IPS-18a (cell line): ENCODE results near the gene TMEM222.
A peak's percentile ranks its signal among the peaks of the same experiment; 100 is the strongest.

Experiments
- H3K27ac ChIP-seq: one replicate; pipeline ENCODE4 v1.5.1; 2013; ENCODE audit warnings: low read length
- H3K27me3 ChIP-seq: one replicate; pipeline ENCODE4 v1.6.1; 2013; ENCODE audit warnings: mild to moderate bottlenecking, low read length; ENCODE audit not compliant: control insufficient read depth, insufficient read depth
- H3K36me3 ChIP-seq: one replicate; pipeline ENCODE4 v1.6.1; 2013; ENCODE audit warnings: low read depth, low read length; ENCODE audit not compliant: control insufficient read depth
- H3K4me1 ChIP-seq: one replicate; pipeline ENCODE4 v1.6.1; 2013; ENCODE audit warnings: low read depth, low read length; ENCODE audit not compliant: control insufficient read depth
- H3K4me3 ChIP-seq: one replicate; pipeline ENCODE4 v1.5.1; 2013; ENCODE audit warnings: low read length
- H3K9ac ChIP-seq: one replicate; pipeline ENCODE4 v1.6.1; 2013; ENCODE audit warnings: mild to moderate bottlenecking, low read length, moderate library complexity
- H3K9me3 ChIP-seq: one replicate; pipeline ENCODE4 v1.6.1; 2013; ENCODE audit warnings: low read depth, low read length; ENCODE audit not compliant: control insufficient read depth

Gene TMEM222

GRCh38 chr1:27307874-27308598 lies 13.9 kb upstream of the TMEM222 start:
- no peak overlapping the region for H3K9ac ChIP-seq
- H3K9me3 ChIP-seq: no peaks in the 10 kb centered on the region
- no peaks in the 10 kb centered on the region for H3K27me3 ChIP-seq
- no peaks in the 10 kb centered on the region for H3K36me3 ChIP-seq
- no peak overlapping the region for H3K4me3 ChIP-seq
- H3K4me1 ChIP-seq: peaks cover 21% of the 10 kb centered on the region
- peak overlapping the region; percentile 63 for H3K27ac ChIP-seq

DNA sequence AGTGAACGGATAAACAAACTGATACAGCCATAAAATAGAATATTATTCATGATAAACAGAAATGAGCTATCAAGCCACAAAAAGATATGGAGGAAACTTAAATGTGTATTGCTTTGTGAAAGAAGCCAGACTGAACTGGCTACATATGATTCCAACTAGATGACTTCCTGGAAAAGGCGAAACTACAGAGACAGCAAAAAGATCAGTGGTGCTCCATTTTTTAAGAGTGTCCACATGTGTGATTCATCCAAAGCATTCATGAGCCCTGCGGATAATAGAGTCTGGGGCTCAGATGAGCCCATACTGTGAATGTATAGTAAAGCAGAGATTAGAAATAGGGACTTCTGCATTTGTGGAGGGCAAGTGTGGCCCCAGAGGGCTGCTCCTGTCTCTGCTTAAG lies 7.8 kb upstream of the TMEM222 start:
- H3K4me1 ChIP-seq: no peaks in the 10 kb centered on the region
- no peak overlapping the region for H3K27ac ChIP-seq
- H3K4me3 ChIP-seq: no peak overlapping the region
- no peaks in the 10 kb centered on the region for H3K36me3 ChIP-seq
- H3K9ac ChIP-seq: no peak overlapping the region
- no peaks in the 10 kb centered on the region for H3K27me3 ChIP-seq
- H3K9me3 ChIP-seq: no peaks in the 10 kb centered on the region

DNA sequence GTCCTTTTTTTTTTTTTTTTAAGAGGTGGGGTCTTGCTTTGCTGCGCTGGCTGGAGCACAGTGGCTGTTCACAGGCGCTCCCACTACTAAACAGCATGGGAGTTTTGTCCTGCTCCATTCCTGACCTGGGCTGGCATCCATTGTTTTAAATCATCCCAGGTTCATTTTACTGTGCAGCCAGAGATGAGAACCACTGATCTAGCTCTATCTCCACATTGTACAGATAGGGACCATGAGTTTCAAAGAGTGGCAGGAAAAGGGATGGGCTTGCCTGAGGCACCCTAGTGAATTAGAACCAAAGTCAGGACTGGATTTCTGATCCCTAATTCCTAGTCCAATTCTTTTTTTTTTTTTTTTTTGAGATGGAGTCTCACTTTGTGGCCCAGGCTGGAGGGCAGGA lies 7.2 kb upstream of the TMEM222 start:
- H3K27me3 ChIP-seq: no peaks in the 10 kb centered on the region
- H3K9me3 ChIP-seq: no peaks in the 10 kb centered on the region
- no peaks in the 10 kb centered on the region for H3K36me3 ChIP-seq
- H3K4me1 ChIP-seq: no peaks in the 10 kb centered on the region
- H3K27ac ChIP-seq: no peak overlapping the region
- H3K4me3 ChIP-seq: no peak overlapping the region
- no peak overlapping the region for H3K9ac ChIP-seq

GRCh38 chr1:27316860-27317259 lies 5.1 kb upstream of the TMEM222 start:
- H3K4me3 ChIP-seq: no peak overlapping the region
- H3K27me3 ChIP-seq: no peaks in the 10 kb centered on the region
- no peaks in the 10 kb centered on the region for H3K36me3 ChIP-seq
- H3K9me3 ChIP-seq: no peaks in the 10 kb centered on the region
- H3K9ac ChIP-seq: no peak overlapping the region
- H3K27ac ChIP-seq: no peak overlapping the region
- no peaks in the 10 kb centered on the region for H3K4me1 ChIP-seq

DNA sequence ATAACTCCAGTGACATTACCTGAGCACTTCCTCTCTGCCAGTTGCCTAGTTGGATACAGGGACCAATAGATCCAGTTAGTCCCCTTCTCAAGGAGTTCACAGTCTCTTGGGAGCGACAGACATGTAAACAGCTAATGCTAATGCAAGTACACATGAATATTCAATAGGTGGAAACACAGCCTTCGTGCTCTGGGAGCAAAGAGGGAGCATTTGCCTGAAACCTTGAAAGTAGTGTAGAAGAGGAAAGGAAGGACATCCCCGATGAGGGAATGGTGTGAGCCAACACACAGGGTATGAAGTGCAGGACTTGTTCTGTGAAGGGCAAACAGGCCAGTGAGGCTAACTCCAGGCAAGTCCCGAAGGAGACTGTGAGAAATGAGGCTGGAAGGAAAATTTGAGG lies 3.8 kb upstream of the TMEM222 start:
- Histone ChIP-seq H3K27ac (no peak overlapping the region), H3K9me3 (no peaks in the 10 kb centered on the region), H3K9ac (no peak overlapping the region), H3K4me3 (no peak overlapping the region), H3K27me3 (no peaks in the 10 kb centered on the region), H3K4me1 (no peaks in the 10 kb centered on the region), H3K36me3 (no peaks in the 10 kb centered on the region)

- Histone ChIP-seq H3K27ac (no peak overlapping the region), H3K9me3 (no peaks in the 10 kb centered on the region), H3K27me3 (no peaks in the 10 kb centered on the region), H3K4me1 (no peaks in the 10 kb centered on the region), H3K4me3 (no peak overlapping the region), H3K9ac (no peak overlapping the region), H3K36me3 (no peaks in the 10 kb centered on the region)
Observed at GRCh38 chr1:27318596-27318995, 3.4 kb upstream of the TMEM222 start.

DNA sequence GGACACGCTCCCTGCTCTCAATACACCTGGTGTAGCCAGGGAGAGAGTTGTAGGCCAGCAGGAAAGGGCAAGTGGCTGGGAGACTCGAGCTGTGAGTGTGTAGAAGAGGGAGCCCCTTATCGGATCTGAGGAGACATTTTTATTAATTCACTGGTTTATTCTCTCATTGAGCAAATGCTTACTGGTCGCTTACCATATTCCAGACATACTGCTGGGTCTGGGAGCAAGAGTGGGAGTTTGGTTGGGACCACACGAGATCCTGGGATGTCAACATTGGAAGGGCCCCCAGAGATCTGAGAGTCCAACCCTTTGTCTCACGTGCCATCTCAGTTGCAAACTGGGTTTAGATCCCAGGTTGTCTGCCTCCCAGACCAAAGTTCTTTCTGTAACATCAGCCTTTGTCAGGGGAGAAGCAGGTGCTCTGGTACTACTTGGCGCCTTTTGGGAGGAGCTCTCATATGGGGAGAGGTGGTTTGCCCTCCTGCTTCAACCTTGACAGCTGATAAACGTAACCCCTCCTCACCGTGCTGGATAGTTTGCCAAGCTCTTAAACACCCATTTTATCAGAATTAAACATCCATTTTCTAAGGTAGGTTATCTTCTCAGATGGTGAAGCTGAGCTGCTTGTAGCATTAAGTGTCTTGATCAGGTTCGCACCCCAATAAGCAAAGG lies 742 bp downstream of the TMEM222 start:
- Histone ChIP-seq H3K9me3 (no peaks in the 10 kb centered on the region), H3K4me3 (peak overlapping the region; percentile 99), H3K9ac (peak overlapping the region; percentile 96), H3K27ac (peak overlapping the region; percentile 91), H3K4me1 (no peaks in the 10 kb centered on the region), H3K27me3 (no peaks in the 10 kb centered on the region), H3K36me3 (peaks cover 24% of the 10 kb centered on the region)

- Histone ChIP-seq H3K9me3 (no peaks in the 10 kb centered on the region), H3K27me3 (no peaks in the 10 kb centered on the region), H3K4me3 (no peak overlapping the region), H3K4me1 (no peaks in the 10 kb centered on the region), H3K36me3 (peaks cover 24% of the 10 kb centered on the region), H3K9ac (no peak overlapping the region), H3K27ac (no peak overlapping the region)
Observed at GRCh38 chr1:27325286-27325685, 3.3 kb downstream of the TMEM222 start.

GRCh38 chr1:27327964-27328363 lies 6.0 kb downstream of the TMEM222 start:
- H3K27ac ChIP-seq: no peak overlapping the region
- no peaks in the 10 kb centered on the region for H3K27me3 ChIP-seq
- no peak overlapping the region for H3K9ac ChIP-seq
- H3K4me3 ChIP-seq: no peak overlapping the region
- no peaks in the 10 kb centered on the region for H3K9me3 ChIP-seq
- no peaks in the 10 kb centered on the region for H3K4me1 ChIP-seq
- peaks cover 28% of the 10 kb centered on the region for H3K36me3 ChIP-seq

DNA sequence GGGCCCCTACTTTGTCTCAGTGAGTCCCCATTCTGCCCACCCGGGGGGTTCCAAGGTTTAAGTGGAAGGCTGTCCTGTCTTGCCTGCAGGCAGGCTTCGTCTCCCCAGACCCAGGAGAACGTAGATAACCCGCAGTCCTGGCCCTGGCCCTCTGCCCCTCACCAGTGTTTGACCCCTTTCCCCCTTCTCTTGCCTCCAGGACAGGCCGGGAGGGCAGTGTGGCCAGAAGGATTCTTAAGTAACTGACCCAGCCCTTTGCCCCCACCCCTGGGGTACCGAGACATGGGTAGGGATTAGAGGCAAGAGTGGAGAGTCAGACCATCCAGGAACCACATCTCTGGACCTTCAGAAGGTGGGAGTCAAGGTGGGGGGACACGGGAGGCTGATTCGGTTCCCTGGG lies 8.8 kb downstream of the TMEM222 start:
- H3K4me1 ChIP-seq: no peaks in the 10 kb centered on the region
- H3K9ac ChIP-seq: no peak overlapping the region

GRCh38 chr1:27331426-27331825 lies 9.5 kb downstream of the TMEM222 start:
- Histone ChIP-seq H3K36me3 (peaks cover 34% of the 10 kb centered on the region), H3K27me3 (no peaks in the 10 kb centered on the region), H3K9ac (no peak overlapping the region), H3K4me1 (no peaks in the 10 kb centered on the region), H3K4me3 (no peak overlapping the region), H3K27ac (no peak overlapping the region), H3K9me3 (no peaks in the 10 kb centered on the region)

More for the DNA sequence above, 8.8 kb downstream of the TMEM222 start:
- Histone ChIP-seq H3K27me3 (no peaks in the 10 kb centered on the region), H3K9me3 (no peaks in the 10 kb centered on the region), H3K27ac (no peak overlapping the region), H3K4me3 (no peak overlapping the region), H3K36me3 (peaks cover 39% of the 10 kb centered on the region)

- no peak overlapping the region for H3K4me3 ChIP-seq
- H3K9ac ChIP-seq: no peak overlapping the region
- peaks cover 30% of the 10 kb centered on the region for H3K36me3 ChIP-seq
- H3K9me3 ChIP-seq: no peaks in the 10 kb centered on the region
- no peak overlapping the region for H3K27ac ChIP-seq
- H3K4me1 ChIP-seq: no peaks in the 10 kb centered on the region
- no peaks in the 10 kb centered on the region for H3K27me3 ChIP-seq
Observed at GRCh38 chr1:27331922-27332321, 10.0 kb downstream of the TMEM222 start.
